Smooth muscle cell (in vitro differentiated cells): Measurements from ENCODE around the gene COQ4. TPM values are rescaled to one million over a fixed set of nuclear protein-coding genes. Genes with fewer than 3 reads are reported as not detected.

Experiments
- DNase-seq: peaks from one replicate; lab custom pipeline; 2025; ENCODE audit not compliant: unreplicated experiment; lab: John Stamatoyannopoulos, UW
- H2AFZ ChIP-seq: fragments of 200-600 bp; sonication (generic); 2 replicates; pipeline ENCODE4 v1.6.0; 2016; ENCODE audit warnings: antibody characterized with exemption, low read depth, mild to moderate bottlenecking
- H3F3A ChIP-seq: fragments of 200-600 bp; sonication (generic); 2 replicates; pipeline ENCODE4 v1.6.0; 2017; ENCODE audit warnings: antibody characterized with exemption, low read depth
- H3K27ac ChIP-seq: fragments of 200-600 bp; sonication (generic); 2 replicates; pipeline ENCODE4 v1.5.1; 2016; ENCODE audit warnings: low read depth, mild to moderate bottlenecking
- H3K27me3 ChIP-seq: fragments of 200-600 bp; sonication (generic); 2 replicates; pipeline ENCODE4 v1.6.1; 2016; ENCODE audit warnings: low read depth, mild to moderate bottlenecking
- H3K36me3 ChIP-seq: fragments of 200-600 bp; sonication (generic); 2 replicates; pipeline ENCODE4 v1.5.1; 2016; ENCODE audit warnings: low read depth
- H3K4me1 ChIP-seq: fragments of 200-600 bp; sonication (generic); 2 replicates; pipeline ENCODE4 v1.5.1; 2016; ENCODE audit warnings: low read depth
- H3K4me2 ChIP-seq: fragments of 200-600 bp; sonication (generic); 2 replicates; pipeline ENCODE4 v1.6.0; 2016; ENCODE audit warnings: mild to moderate bottlenecking
- H3K4me3 ChIP-seq: fragments of 200-600 bp; sonication (generic); 2 replicates; pipeline ENCODE4 v1.5.1; 2016; ENCODE audit warnings: mild to moderate bottlenecking
- H3K79me2 ChIP-seq: fragments of 200-600 bp; sonication (generic); 2 replicates; pipeline ENCODE4 v1.6.0; 2016; ENCODE audit warnings: low read depth, mild to moderate bottlenecking
- H3K9ac ChIP-seq: fragments of 200-600 bp; sonication (generic); 2 replicates; pipeline ENCODE4 v1.6.0; 2016; ENCODE audit warnings: low read depth
- H3K9me3 ChIP-seq: fragments of 200-600 bp; sonication (generic); replicated peaks from 2 replicates; pipeline ENCODE4 v1.5.1; 2016; ENCODE audit warnings: low read depth
- H4K20me1 ChIP-seq: fragments of 200-600 bp; sonication (generic); 2 replicates; pipeline ENCODE4 v1.6.0; 2016; ENCODE audit warnings: low read depth
- WGBS: methylation state at CpG from one replicate; pipeline ENCODE4 v1.1.7; 2016; ENCODE audit warnings: low lambda C conversion rate; 5-methylcytosine and 5-hydroxymethylcytosine counted together
- polyA plus RNA-seq: library from polyadenylated mRNA; unstranded; fragments of >200 nt; fragmentation: Nextera tagmentation; extraction: Ambion mirVana; gene quantifications from 2 replicates; pipeline ENCODE4 v1.2.1, GENCODE V29; 2016
- total RNA-seq: library from RNA; depleted of rRNA; stranded (reverse); fragments of >200 nt; gene quantifications from 2 replicates; pipeline ENCODE4 v1.2.3, GENCODE V29; 2014
- TF ChIP-seq, protein P1 (sequence below): fragments of 200-600 bp; sonication (generic); IDR thresholded peaks from 2 replicates; pipeline ENCODE4 v1.5.1; 2017; ENCODE audit warnings: borderline replicate concordance, mild to moderate bottlenecking, antibody characterized with exemption; ENCODE audit not compliant: insufficient read depth, poor library complexity, severe bottlenecking

Gene COQ4
- total and polyA plus RNA-seq, 2 experiments from 2014 or later = 16.7 to 37.5 TPM

DNA sequence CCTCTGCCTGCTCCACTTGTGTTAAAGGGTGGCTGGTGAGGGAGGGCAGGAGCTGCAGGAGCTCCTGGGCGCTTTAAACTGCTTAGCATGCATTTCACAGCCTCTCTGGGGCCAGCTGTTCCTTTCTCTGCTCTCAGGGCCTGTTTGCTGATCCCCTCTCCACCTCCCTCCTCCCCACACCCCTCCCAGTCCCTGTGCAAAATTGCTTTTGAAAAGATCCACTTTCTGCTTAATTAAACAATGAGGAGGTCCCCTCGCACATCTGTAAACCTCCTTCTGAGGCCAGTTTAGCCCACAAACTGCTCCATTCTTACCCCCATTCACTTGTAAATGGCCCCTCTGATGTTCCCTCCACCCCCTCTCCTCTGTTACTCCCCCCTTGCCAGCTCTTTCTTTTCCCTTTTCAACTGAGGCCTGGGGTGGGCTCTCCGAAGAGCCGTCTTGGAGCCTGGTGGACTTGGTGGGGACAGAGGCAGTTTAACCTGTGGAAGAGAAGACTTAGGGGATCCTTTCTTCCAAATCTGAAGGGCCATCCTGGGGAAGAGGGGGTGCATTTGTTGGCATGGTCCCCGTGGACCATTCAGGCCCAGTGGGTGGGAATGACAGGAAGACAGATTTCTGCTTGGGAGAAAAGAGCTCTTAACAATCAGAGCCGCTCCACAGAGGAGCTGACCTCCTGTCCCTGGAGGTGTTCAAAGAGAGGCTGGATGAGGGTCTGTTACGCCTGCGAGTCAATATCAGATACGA lies 60.5 kb downstream of the COQ4 start:
- no peaks in the 10 kb centered on the region for H3K27me3 ChIP-seq
- H3K4me2 ChIP-seq = no peak overlapping the region
- H3K4me1 ChIP-seq = peaks cover 12% of the 10 kb centered on the region
- H3K9ac ChIP-seq = no peak overlapping the region
- no peak overlapping the region for H3K27ac ChIP-seq
- H3K79me2 ChIP-seq = no peaks in the 10 kb centered on the region
- TF ChIP-seq, protein P1, sequence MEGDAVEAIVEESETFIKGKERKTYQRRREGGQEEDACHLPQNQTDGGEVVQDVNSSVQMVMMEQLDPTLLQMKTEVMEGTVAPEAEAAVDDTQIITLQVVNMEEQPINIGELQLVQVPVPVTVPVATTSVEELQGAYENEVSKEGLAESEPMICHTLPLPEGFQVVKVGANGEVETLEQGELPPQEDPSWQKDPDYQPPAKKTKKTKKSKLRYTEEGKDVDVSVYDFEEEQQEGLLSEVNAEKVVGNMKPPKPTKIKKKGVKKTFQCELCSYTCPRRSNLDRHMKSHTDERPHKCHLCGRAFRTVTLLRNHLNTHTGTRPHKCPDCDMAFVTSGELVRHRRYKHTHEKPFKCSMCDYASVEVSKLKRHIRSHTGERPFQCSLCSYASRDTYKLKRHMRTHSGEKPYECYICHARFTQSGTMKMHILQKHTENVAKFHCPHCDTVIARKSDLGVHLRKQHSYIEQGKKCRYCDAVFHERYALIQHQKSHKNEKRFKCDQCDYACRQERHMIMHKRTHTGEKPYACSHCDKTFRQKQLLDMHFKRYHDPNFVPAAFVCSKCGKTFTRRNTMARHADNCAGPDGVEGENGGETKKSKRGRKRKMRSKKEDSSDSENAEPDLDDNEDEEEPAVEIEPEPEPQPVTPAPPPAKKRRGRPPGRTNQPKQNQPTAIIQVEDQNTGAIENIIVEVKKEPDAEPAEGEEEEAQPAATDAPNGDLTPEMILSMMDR = no peak
- no peak overlapping the region for H2AFZ ChIP-seq
- H3K4me3 ChIP-seq = no peak overlapping the region
- peaks cover 55% of the 10 kb centered on the region for H4K20me1 ChIP-seq
- no peaks in the 10 kb centered on the region for H3F3A ChIP-seq
- WGBS = 73% methylated on average over 9 of the region's 9 CpGs
- DNase-seq = no peak
- peaks cover 3% of the 10 kb centered on the region for H3K36me3 ChIP-seq
- no peaks in the 10 kb centered on the region for H3K9me3 ChIP-seq

Other genes starting within 250 kb of the COQ4 start
- gene PTGES2, start 195.1 kb upstream of the COQ4 start, total RNA-seq = 20.7 and 31.5 TPM in 2 replicates
- 78.6 and 102 TPM in 2 replicates for gene PTGES2, start 195.1 kb upstream of the COQ4 start, polyA plus RNA-seq
- not detected in 2 replicates for gene LCN2, start 173.4 kb upstream of the COQ4 start, total RNA-seq
- 0.38 TPM in 1 of 2 replicates, not detected in the other for gene LCN2, start 173.4 kb upstream of the COQ4 start, polyA plus RNA-seq
- gene BBLN, start 162.6 kb upstream of the COQ4 start, total RNA-seq = 209 and 229 TPM in 2 replicates
- gene BBLN, start 162.6 kb upstream of the COQ4 start, polyA plus RNA-seq = 119 and 133 TPM in 2 replicates
- gene CIZ1, start 131.3 kb upstream of the COQ4 start, total RNA-seq = 23.5 and 24.2 TPM in 2 replicates
- gene CIZ1, start 131.3 kb upstream of the COQ4 start, polyA plus RNA-seq = 81.1 and 84.0 TPM in 2 replicates
- gene DNM1, start 119.5 kb upstream of the COQ4 start, total RNA-seq = 25.3 and 29.7 TPM in 2 replicates
- gene DNM1, start 119.5 kb upstream of the COQ4 start, polyA plus RNA-seq = 48.9 and 50.7 TPM in 2 replicates
- gene GOLGA2, start 46.8 kb upstream of the COQ4 start, total RNA-seq = 99.5 and 101 TPM in 2 replicates
- 55.4 and 70.1 TPM in 2 replicates for gene GOLGA2, start 46.8 kb upstream of the COQ4 start, polyA plus RNA-seq
- 41.0 and 47.1 TPM in 2 replicates for gene SWI5, start 46.6 kb upstream of the COQ4 start, total RNA-seq
- gene SWI5, start 46.6 kb upstream of the COQ4 start, polyA plus RNA-seq = 71.1 and 77.2 TPM in 2 replicates
- 5.2 and 9.0 TPM in 2 replicates for gene TRUB2, start 392 bp upstream of the COQ4 start, total RNA-seq
- 25.1 and 33.2 TPM in 2 replicates for gene TRUB2, start 392 bp upstream of the COQ4 start, polyA plus RNA-seq
- gene SLC27A4, start 17.7 kb downstream of the COQ4 start, total RNA-seq = 6.1 and 10.4 TPM in 2 replicates
- gene SLC27A4, start 17.7 kb downstream of the COQ4 start, polyA plus RNA-seq = 10.3 and 16.0 TPM in 2 replicates
- gene URM1, start 48.5 kb downstream of the COQ4 start, total RNA-seq = 27.1 and 27.3 TPM in 2 replicates
- gene URM1, start 48.5 kb downstream of the COQ4 start, polyA plus RNA-seq = 41.2 and 48.7 TPM in 2 replicates
- 116 and 129 TPM in 2 replicates for gene CERCAM, start 98.0 kb downstream of the COQ4 start, total RNA-seq
- gene CERCAM, start 98.0 kb downstream of the COQ4 start, polyA plus RNA-seq = 310 and 357 TPM in 2 replicates
- 17.7 and 27.9 TPM in 2 replicates for gene ODF2, start 133.2 kb downstream of the COQ4 start, total RNA-seq
- gene ODF2, start 133.2 kb downstream of the COQ4 start, polyA plus RNA-seq = 31.6 and 33.2 TPM in 2 replicates
- gene GLE1, start 181.9 kb downstream of the COQ4 start, total RNA-seq = 14.1 and 16.0 TPM in 2 replicates
- gene GLE1, start 181.9 kb downstream of the COQ4 start, polyA plus RNA-seq = 11.2 and 11.8 TPM in 2 replicates
- 143 and 145 TPM in 2 replicates for gene SPTAN1, start 229.7 kb downstream of the COQ4 start, total RNA-seq
- 84.9 and 115 TPM in 2 replicates for gene SPTAN1, start 229.7 kb downstream of the COQ4 start, polyA plus RNA-seq